Measurements from ENCODE around the gene CDC16. TPM values are rescaled to one million over a fixed set of nuclear protein-coding genes. Genes with fewer than 3 reads are reported as not detected.
A peak's percentile ranks its signal among the peaks of the same experiment; 100 is the strongest.

Gene CDC16
- total and polyA plus RNA-seq, 2 of the 8 experiments (the other 6 are each of a cell fraction or from before 2014, with no cell fraction given): 42.5 to 83.4 TPM

GRCh38 chr13:114229506-114229905 lies 5.2 kb upstream of the CDC16 start:
- Histone ChIP-seq H3K23ac (ENCODE audit: insufficient read length) (no peak overlapping the region), H2BK5ac (ENCODE audit: low read depth, low read length) (peak overlapping the region; percentile 95; the same call in 1 of the 2 replicates), H4K91ac (replicated peaks; ENCODE audit: insufficient read length, low read length) (no peak overlapping the region), H3K4ac (replicated peaks; ENCODE audit: insufficient read length, low read depth, low read length) (no peak overlapping the region), H2BK15ac (ENCODE audit: low read length) (no peak overlapping the region), H2BK20ac (ENCODE audit: low read length) (peak overlapping the region; percentile 78), H3K27me3 (replicated peaks in 1 of 4; ENCODE audit: control insufficient read depth in 3 of 4, extremely low read depth in 1 of 4, insufficient read depth in 3 of 4, low read length in 3 of 4) (no peaks in the 10 kb centered on the region), H3K4me3 (ENCODE audit: extremely low read depth in 1 of 4, insufficient read depth in 2 of 4, low read depth in 3 of 4, low read length in 4 of 4) (peak overlapping the region in 1 of 4 experiments; percentile 29; a peak in 1 of 8 replicates), H2BK12ac (ENCODE audit: low read depth, low read length) (peak overlapping the region; percentile 40; the same call in 1 of the 2 replicates), H3K4me1 (replicated peaks in 1 of 4; ENCODE audit: control insufficient read depth in 3 of 4, insufficient read depth in 4 of 4, low read length in 3 of 4) (peaks cover 15 to 34% (median 25%) of the 10 kb centered on the region in 4 experiments), H3K27ac (ENCODE audit: low read depth, low read length) (peak overlapping the region; percentile 16; the same call in 1 of the 2 replicates), H3K23me2 (ENCODE audit: low read depth, low read length) (peaks cover 3% of the 10 kb centered on the region; the same call in 1 of the 2 replicates), H3K14ac (ENCODE audit: insufficient read length) (no peak overlapping the region), H3K4me2 (ENCODE audit: insufficient read depth in 1 of 2, low read depth in 2 of 2, low read length in 2 of 2) (peak overlapping the region; percentile 15 to 26; a peak in 2 of 4 replicates), H3K56ac (replicated peaks; ENCODE audit: insufficient read length, low read depth, low read length) (no peak overlapping the region), H3K36me3 (ENCODE audit: control insufficient read depth in 2 of 4, insufficient read depth in 4 of 4, low read length in 3 of 4) (no peaks in the 10 kb centered on the region), H2BK120ac (replicated peaks; ENCODE audit: low read depth, low read length) (peak overlapping the region; percentile 90), H3K9me3 (ENCODE audit: insufficient read depth in 2 of 2, low read depth in 1 of 2, low read length in 1 of 2) (no peaks in the 10 kb centered on the region), H3K79me2 (ENCODE audit: control insufficient read depth in 1 of 2, insufficient read depth in 2 of 2, low read length in 2 of 2) (no peaks in the 10 kb centered on the region), H2AK5ac (ENCODE audit: low read depth, low read length) (no peak overlapping the region), H3K79me1 (ENCODE audit: low read depth, low read length) (peaks cover 3% of the 10 kb centered on the region; the same call in 1 of the 2 replicates), H4K5ac (ENCODE audit: insufficient read length, low read depth, low read length) (peak overlapping the region; percentile 42), H3K18ac (ENCODE audit: extremely low read depth, low read length) (peak overlapping the region; percentile 51; the same call in 1 of the 2 replicates), H4K20me1 (replicated peaks in 1 of 2; ENCODE audit: control insufficient read depth in 1 of 2, insufficient read depth in 2 of 2, low read length in 2 of 2) (peaks cover 0 to 2% of the 10 kb centered on the region in 2 experiments), H2AFZ (ENCODE audit: low read length) (no peak overlapping the region), H4K8ac (ENCODE audit: extremely low read depth, insufficient read depth, low read length) (no peak overlapping the region), H3K9ac (replicated peaks in 1 of 4; ENCODE audit: extremely low read depth in 1 of 4, low read depth in 3 of 4, low read length in 3 of 4) (no peak overlapping the region)
- CTCF ChIA-PET (ENCODE audit: partially characterized antibody): interaction anchor here (0.8 to 1.9 kb wide), 3 partner anchors 118 to 390 kb away, joined by 3 to 6 read pairs (median 6); no protein-coding TSS in a partner anchor
- POLR2A ChIA-PET (ENCODE audit: partially characterized antibody): interaction anchor here (1.6 to 3.2 kb wide), 3 partner anchors 8 to 142 kb away, joined by 6 to 19 read pairs (median 6); partner anchors contain the start of gene UPF3A
- 47% methylated on average over 4 of the region's 4 CpGs; no CpG with 5 or more reads in 1 of the 2 experiments for WGBS, 2 experiments (ENCODE audit: extremely low coverage in 1 of 2, insufficient coverage in 1 of 2, insufficient read length in 1 of 2, insufficient replicate concordance in 2 of 2, low coverage in 1 of 2, low lambda C conversion rate in 2 of 2, missing lambda C conversion rate in 1 of 2)
- no peak for DNase-seq (ENCODE audit: low read depth in 1 of 2, low spot score in 2 of 2)
- no peak for FAIRE-seq
- TF ChIP-seq TBP (IDR thresholded peaks at IDR 0.05; ENCODE audit: low read depth, low read length) (no peak), KDM4A (IDR thresholded peaks at IDR 0.05; ENCODE audit: low read depth, low read length, severe bottlenecking) (no peak), BRCA1 (IDR thresholded peaks at IDR 0.05; ENCODE audit: low read depth, low read length) (no peak), CEBPB (IDR thresholded peaks at IDR 0.05; ENCODE audit: low read depth, low read length) (no peak), TAF7 (optimal IDR thresholded peaks at IDR 0.05; ENCODE audit: borderline replicate concordance, low read depth, low read length) (no peak), TAF1 (IDR thresholded peaks at IDR 0.05; ENCODE audit: low read depth, low read length) (no peak), KDM5A (IDR thresholded peaks at IDR 0.05; ENCODE audit: low read length) (no peak), MAX (IDR thresholded peaks at IDR 0.05) (no peak), FOSL1 (IDR thresholded peaks at IDR 0.05; ENCODE audit: insufficient read depth, low read depth, low read length) (no peak), RNF2 (IDR thresholded peaks at IDR 0.05; ENCODE audit: borderline replicate concordance, low read depth, low read length, missing control alignments, poor library complexity, severe bottlenecking) (no peak), TCF12 (IDR thresholded peaks at IDR 0.05; ENCODE audit: low read depth, low read length) (no peak), SUZ12 (IDR thresholded peaks at IDR 0.05; ENCODE audit: low read length) (no peak), EGR1 (IDR thresholded peaks at IDR 0.05; ENCODE audit: borderline replicate concordance, low read depth, low read length) (no peak)
